Endothelial cell of umbilical vein (primary cell): Measurements from ENCODE around the gene ZNF142. TPM values are rescaled to one million over a fixed set of nuclear protein-coding genes. Genes with fewer than 3 reads are reported as not detected.

Experiments
- BruUV-seq: library from RNA; stranded (reverse); fragments of 400-500 nt; replicated peaks from 2 replicates; lab custom pipeline; 2021; lab: Mats Ljungman, UMichigan
- CTCF ChIA-PET: fragments of 300-600, 350-600 bp; sonication (Branson Sonifier 250); formaldehyde crosslinking; loops from one replicate; lab custom pipeline; 2021; ENCODE audit warnings: antibody characterized with exemption, inconsistent platforms; lab: Charles Lee
- POLR2A ChIA-PET: fragments of 300-600, 350-600 bp; sonication (Branson Sonifier 250); formaldehyde crosslinking; loops from one replicate; lab custom pipeline; 2021; ENCODE audit warnings: antibody characterized with exemption, inconsistent platforms; lab: Charles Lee
- DNase-seq: peaks from one replicate; pipeline ENCODE4 v3.0.0-alpha.2; 2011; ENCODE audit warnings: low read depth, low spot score
- FAIRE-seq: peaks from 2 replicates; lab custom pipeline; 2011; peaks lifted over from hg19 to GRCh38; lab: Jason Lieb, UNC
- H2AFZ ChIP-seq: 2 replicates; pipeline ENCODE4 v1.6.0; 2012; ENCODE audit warnings: low read depth, low read length, control low read depth, inconsistent platforms
- H3K27ac ChIP-seq: 2 replicates; pipeline ENCODE4 v1.5.1; 2011; ENCODE audit warnings: low read depth, mild to moderate bottlenecking, control low read depth, low read length, moderate library complexity; ENCODE audit not compliant: insufficient read depth
- H3K27me3 ChIP-seq, 2 experiments: 2 replicates each; pipeline versions ENCODE4 v1.6.0 to v1.6.1; 2011; ENCODE audit warnings: low read length in 2 of 2, mixed read lengths in 1 of 2; ENCODE audit not compliant: control insufficient read depth in 2 of 2, insufficient read depth in 2 of 2
- H3K36me3 ChIP-seq, 2 experiments: 2 replicates in 1 of 2; 3 replicates in 1 of 2; pipeline ENCODE4 v1.5.1; 2011; ENCODE audit warnings: low read length in 2 of 2, mild to moderate bottlenecking in 1 of 2, moderate library complexity in 1 of 2; ENCODE audit not compliant: control insufficient read depth in 2 of 2, insufficient read depth in 2 of 2; ENCODE audit errors: extremely low read depth in 1 of 2
- H3K4me1 ChIP-seq: 3 replicates; pipeline ENCODE4 v1.5.1; 2011; ENCODE audit warnings: mild to moderate bottlenecking, low read length; ENCODE audit not compliant: control insufficient read depth, insufficient read depth; ENCODE audit errors: extremely low read depth
- H3K4me2 ChIP-seq: 2 replicates; pipeline ENCODE4 v1.6.1; 2011; ENCODE audit warnings: low read length, control low read depth, mixed read lengths; ENCODE audit not compliant: insufficient read depth
- H3K4me3 ChIP-seq, 3 experiments: fragments of 200-600 bp in 1 of 3; sonication (generic), shearing (Covaris generic) in 1 of 3; replicated peaks in 1 of 3; 2 replicates each; pipeline ENCODE4 v1.5.1; 2011 to 2016; ENCODE audit warnings: control low read depth in 3 of 3, low read length in 3 of 3, mild to moderate bottlenecking in 2 of 3, inconsistent platforms in 1 of 3, low read depth in 1 of 3, moderate library complexity in 1 of 3; ENCODE audit not compliant: insufficient read depth in 1 of 3
- H3K79me2 ChIP-seq: 2 replicates; pipeline ENCODE4 v1.6.0; 2012; ENCODE audit warnings: low read length, inconsistent platforms; ENCODE audit not compliant: control insufficient read depth, insufficient read depth
- H3K9ac ChIP-seq: replicated peaks from 2 replicates; pipeline ENCODE3; 2011; ENCODE audit warnings: low read length, control low read depth; ENCODE audit not compliant: insufficient read depth; ENCODE audit errors: extremely low read depth
- H3K9me1 ChIP-seq: replicated peaks from 3 replicates; pipeline ENCODE4 v1.6.0; 2011; ENCODE audit warnings: mild to moderate bottlenecking, low read length; ENCODE audit not compliant: control insufficient read depth, insufficient read depth; ENCODE audit errors: extremely low read depth
- H3K9me3 ChIP-seq: replicated peaks from 2 replicates; pipeline ENCODE4 v1.5.1; 2012; ENCODE audit warnings: low read length, inconsistent platforms; ENCODE audit not compliant: control insufficient read depth, insufficient read depth
- H4K20me1 ChIP-seq: replicated peaks from 2 replicates; pipeline ENCODE3; 2011; ENCODE audit warnings: mild to moderate bottlenecking, low read length; ENCODE audit not compliant: control insufficient read depth, insufficient read depth; ENCODE audit errors: extremely low read depth
- CTCF ChIP-seq, 2 donors: IDR thresholded peaks; 1 replicate in 1 of 2; 2 replicates in 1 of 2; pipeline ENCODE4 v1.5.1; 2011; ENCODE audit warnings: low read length in 2 of 2, mild to moderate bottlenecking in 2 of 2, moderate library complexity in 2 of 2, control low read depth in 1 of 2, inconsistent platforms in 1 of 2, low read depth in 1 of 2; ENCODE audit not compliant: insufficient read depth in 1 of 2; ENCODE audit errors: extremely low read depth in 1 of 2
- EZH2 ChIP-seq: IDR thresholded peaks from 2 replicates; pipeline ENCODE4 v1.6.1; 2012; ENCODE audit warnings: borderline replicate concordance, low read depth, mild to moderate bottlenecking, moderate library complexity, low read length, inconsistent platforms; ENCODE audit not compliant: severe bottlenecking
- FOS ChIP-seq: IDR thresholded peaks from 2 replicates; pipeline ENCODE4 v1.6.1; 2011; ENCODE audit warnings: mild to moderate bottlenecking, low read length, moderate library complexity, borderline replicate concordance; ENCODE audit not compliant: insufficient read depth
- GATA2 ChIP-seq: IDR thresholded peaks from 2 replicates; pipeline ENCODE4 v1.7.0; 2011; ENCODE audit warnings: low read depth, mild to moderate bottlenecking, moderate library complexity, mixed read lengths, low read length; ENCODE audit not compliant: insufficient read length, insufficient read depth
- JUN ChIP-seq: IDR thresholded peaks from 2 replicates; pipeline ENCODE4 v1.6.1; 2011; ENCODE audit warnings: borderline replicate concordance, low read depth; ENCODE audit not compliant: insufficient read length, insufficient read depth
- MAX ChIP-seq: IDR thresholded peaks from 2 replicates; pipeline ENCODE4 v1.6.1; 2011; ENCODE audit not compliant: insufficient read depth, insufficient read length
- MYC ChIP-seq: IDR thresholded peaks from one replicate; pipeline ENCODE4 v1.6.1; 2011; ENCODE audit warnings: mild to moderate bottlenecking, low read depth, low read length
- POLR2A ChIP-seq: IDR thresholded peaks from 2 replicates; pipeline ENCODE4 v1.6.1; 2012; ENCODE audit warnings: low read depth, mild to moderate bottlenecking, control low read depth, low read length
- POLR2AphosphoS5 ChIP-seq: IDR thresholded peaks from 2 replicates; pipeline ENCODE4 v1.6.1; 2012; ENCODE audit warnings: low read depth, mild to moderate bottlenecking, control low read depth, low read length, moderate library complexity; ENCODE audit not compliant: insufficient read depth
- dilution Hi-C: fragments of 300-500 bp; cut with MboI; formaldehyde crosslinking; loops from one replicate; pipeline ENCODE4 v1.15.0; 2019; ENCODE audit warnings: low sequenced_read_pairs; ENCODE audit not compliant: extremely low pct_ligation_motif_present
- intact Hi-C: fragments of 100-400 bp; cut with micrococcal nuclease; formaldehyde crosslinking; loops from one replicate; pipeline ENCODE4 v1.10.0; 2022
- polyA plus RNA-seq, 4 experiments: library from polyadenylated mRNA; depleted of rRNA in 3 of 4; stranded (reverse) in 3 of 4; unstranded in 1 of 4; fragments of >200 nt; gene quantifications; 2 replicates each; pipeline versions ENCODE4 v1.2.1 to v1.2.3, GENCODE V29; 2011 to 2012; ENCODE audit warnings: missing spikeins in 1 of 4
- total RNA-seq: library from RNA; stranded (reverse); gene quantifications from 2 replicates; pipeline ENCODE4 v1.2.3, GENCODE V29; 2021

Gene ZNF142
- total and polyA plus RNA-seq, 2 donors (not counting 3 experiments of a cell fraction or from before 2014, with no cell fraction given) = 14.5 to 34.5 TPM

GRCh38 chr2:218662827-218663226 is 3.4 kb upstream of the ZNF142 start:
- ChIA-PET POLR2A (no interaction called here), CTCF (no interaction called here)
- H3K9me1 ChIP-seq = no peaks in the 10 kb centered on the region
- no peak for DNase-seq
- dilution Hi-C loops (no loop called here), intact Hi-C loops (no loop called here)
- H3K27ac ChIP-seq = no peak overlapping the region
- no peak for FAIRE-seq
- H3K36me3 ChIP-seq = peaks cover 32 to 38% of the 10 kb centered on the region in 2 experiments
- no peak overlapping the region for H3K4me3 ChIP-seq
- peaks cover 9% of the 10 kb centered on the region for H3K4me1 ChIP-seq
- no peak overlapping the region for H2AFZ ChIP-seq
- no peak for TF ChIP-seq POLR2A
- H4K20me1 ChIP-seq = no peaks in the 10 kb centered on the region
- BruUV-seq = no TSS peak
- H3K4me2 ChIP-seq = no peak overlapping the region
- no peaks in the 10 kb centered on the region for H3K9me3 ChIP-seq
- no peak overlapping the region for H3K9ac ChIP-seq
- H3K27me3 ChIP-seq = no peaks in the 10 kb centered on the region
- H3K79me2 ChIP-seq = peaks cover 23% of the 10 kb centered on the region

- H3K79me2 ChIP-seq = peaks cover 26% of the 10 kb centered on the region
- no TSS peak for BruUV-seq
- DNase-seq (no peak), FAIRE-seq (no peak)
- H3K36me3 ChIP-seq = peaks cover 27 to 36% of the 10 kb centered on the region in 2 experiments
- H3K27me3 ChIP-seq = no peaks in the 10 kb centered on the region
- no peaks in the 10 kb centered on the region for H4K20me1 ChIP-seq
- H3K9ac ChIP-seq = no peak overlapping the region
- H3K4me2 ChIP-seq = no peak overlapping the region
- H3K9me1 ChIP-seq = no peaks in the 10 kb centered on the region
- ChIA-PET CTCF (interaction anchor here (1.3 kb wide), 1 partner anchor 185 kb away, joined by 3 read pairs; no protein-coding TSS in a partner anchor), POLR2A (no interaction called here)
- dilution Hi-C loops = no loop called here
- no peak for TF ChIP-seq POLR2AphosphoS5
- no peak for TF ChIP-seq JUN
- TF ChIP-seq FOS = no peak
- no peak for TF ChIP-seq MYC
- no peak for TF ChIP-seq MAX
- TF ChIP-seq POLR2A = no peak
- TF ChIP-seq CTCF (IDR thresholded peaks at IDR 0.05; ENCODE audit: extremely low read depth in 1 of 2, insufficient read depth in 1 of 2, low read depth in 1 of 2, low read length in 2 of 2) = no peak
- TF ChIP-seq EZH2 = no peak
- no peak for TF ChIP-seq GATA2
- H3K4me3 ChIP-seq = no peak overlapping the region
- intact Hi-C loops = no loop called here
- no peak overlapping the region for H2AFZ ChIP-seq
- no peaks in the 10 kb centered on the region for H3K9me3 ChIP-seq
- H3K4me1 ChIP-seq = peaks cover 9% of the 10 kb centered on the region
- no peak overlapping the region for H3K27ac ChIP-seq
Observed at GRCh38 chr2:218662377-218662776, 3.0 kb upstream of the ZNF142 start.
